Measurements from ENCODE around the gene ASB12. TPM values are rescaled to one million over a fixed set of nuclear protein-coding genes. Genes with fewer than 3 reads are reported as not detected.
"Not testable (repeated sequence)": the region's sequence is repeated elsewhere in the genome, so short reads cannot be mapped to it uniquely, and the experiment has no call there.

Gene ASB12
- under 1 TPM in 1 of 4 donors, not detected in 3; 0.38 TPM for total RNA-seq

DNA sequence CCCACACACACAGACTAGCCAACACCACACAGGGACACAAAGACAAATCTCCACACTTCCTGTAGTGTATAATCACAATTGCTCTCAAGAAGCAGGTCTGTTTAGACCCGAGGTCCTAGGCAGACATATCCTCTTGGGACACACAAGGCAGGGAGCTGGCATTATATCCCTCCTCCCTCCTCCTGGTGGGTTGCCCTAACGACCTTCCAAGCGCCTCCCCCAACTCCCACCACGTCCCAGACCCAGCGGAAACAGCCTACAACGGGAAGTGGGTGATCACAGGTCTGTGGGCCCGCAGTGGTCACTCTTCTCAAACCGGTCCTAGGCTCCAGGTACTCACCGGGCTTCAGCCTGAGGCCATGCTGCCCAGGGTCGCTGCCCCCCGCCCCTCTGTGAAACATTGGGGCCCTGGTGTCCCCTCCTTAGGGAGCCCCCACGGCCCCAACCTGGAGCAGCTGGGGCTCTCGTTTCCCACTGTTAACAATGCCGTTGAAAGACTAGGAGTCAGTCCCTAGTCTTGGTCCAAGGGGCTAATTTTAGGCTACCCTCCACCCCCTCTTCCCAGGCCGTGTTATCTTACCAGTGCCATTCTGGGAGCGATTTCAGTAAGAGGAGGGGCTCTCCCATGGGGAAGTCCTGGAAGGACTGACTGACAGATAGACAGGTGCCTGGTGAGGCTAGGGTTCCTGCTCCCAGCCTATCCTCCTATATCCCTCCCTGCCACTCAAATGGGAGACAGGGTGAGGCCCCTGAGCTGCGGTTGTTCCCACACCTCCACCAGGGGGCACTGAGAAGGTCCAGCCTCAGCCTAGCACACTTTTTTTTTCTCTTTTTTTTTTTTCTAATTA, at the start of gene ASB12:
ASB12 (minus strand) TSS at position 485 of the 848 bp plus-strand sequence. CDS start 4,957 bp downstream, outside the sequence.
- Histone ChIP-seq H3K27me3 (no peaks in the 10 kb centered on the region), H3K36me3 (no peaks in the 10 kb centered on the region), H3K27ac (no peak within 1 kb of the TSS), H3K9me3 (no peaks in the 10 kb centered on the region), H3K4me3 (no peak within 1 kb of the TSS), H3K4me1 (no peaks in the 10 kb centered on the region)
- 67% methylated on average over 17 of the region's 17 CpGs for WGBS
- DNase-seq (ENCODE audit: low spot score in 2 of 2): no peak
- TF ChIP-seq EP300 (IDR thresholded peaks at IDR 0.05) (no peak), POLR2AphosphoS5 (IDR thresholded peaks at IDR 0.05) (no peak), CTCF (IDR thresholded peaks at IDR 0.05) (no peak), POLR2A (IDR thresholded peaks at IDR 0.05) (no peak)

- no peaks in the 10 kb centered on the region for H3K9me3 ChIP-seq
- H3K27ac ChIP-seq: no peak overlapping the region
- H3K27me3 ChIP-seq: no peaks in the 10 kb centered on the region
- TF ChIP-seq EP300 (IDR thresholded peaks at IDR 0.05) (no peak), POLR2A (IDR thresholded peaks at IDR 0.05) (no peak)
- DNase-seq (ENCODE audit: low spot score in 2 of 2): no peak
- no peak overlapping the region for H3K4me3 ChIP-seq
- no peaks in the 10 kb centered on the region for H3K36me3 ChIP-seq
- no peaks in the 10 kb centered on the region for H3K4me1 ChIP-seq
Measured at GRCh38 chrX:64265265-64265664, 34.9 kb upstream of the ASB12 start.

GRCh38 chrX:64229154-64229553, 1.3 kb downstream of the ASB12 start:
- H3K4me1 ChIP-seq: no peaks in the 10 kb centered on the region

DNA sequence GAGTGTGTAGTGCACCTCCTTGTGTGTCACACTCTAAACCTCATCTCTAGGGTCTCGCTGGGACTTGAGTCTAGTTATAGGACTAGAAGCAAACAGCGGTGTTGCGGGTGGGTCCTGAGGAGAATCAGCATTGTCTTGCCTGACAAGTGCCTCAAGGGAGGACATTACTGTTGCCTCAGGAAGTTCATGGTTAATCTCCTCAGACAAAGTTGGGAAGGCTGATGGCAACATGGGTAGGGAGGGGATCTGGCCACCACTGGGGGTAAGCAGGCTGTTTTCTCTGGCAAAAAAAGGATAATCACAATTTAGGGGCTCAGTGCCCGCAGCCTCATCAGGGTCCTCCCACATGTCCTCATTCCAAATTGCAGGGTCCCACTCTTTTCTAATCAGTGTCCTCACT, 12.4 kb downstream of the ASB12 start:
- no peaks in the 10 kb centered on the region for H3K9me3 ChIP-seq
- H3K36me3 ChIP-seq: no peaks in the 10 kb centered on the region
- H3K4me1 ChIP-seq: no peaks in the 10 kb centered on the region
- H3K4me3 ChIP-seq: no peak overlapping the region
- no peak for DNase-seq (ENCODE audit: low spot score in 2 of 2)
- no peaks in the 10 kb centered on the region for H3K27me3 ChIP-seq
- no peak overlapping the region for H3K27ac ChIP-seq
- TF ChIP-seq CTCF (IDR thresholded peaks at IDR 0.05) (no peak), POLR2A (IDR thresholded peaks at IDR 0.05) (no peak), POLR2AphosphoS5 (IDR thresholded peaks at IDR 0.05) (no peak), EP300 (IDR thresholded peaks at IDR 0.05) (no peak)
- 94% methylated on average over 4 of the region's 4 CpGs for WGBS

More at GRCh38 chrX:64229154-64229553, 1.3 kb downstream of the ASB12 start:
- H3K4me3 ChIP-seq: no peak overlapping the region
- DNase-seq (ENCODE audit: low spot score in 2 of 2): no peak
- no peaks in the 10 kb centered on the region for H3K27me3 ChIP-seq
- no peaks in the 10 kb centered on the region for H3K9me3 ChIP-seq
- TF ChIP-seq POLR2AphosphoS5 (IDR thresholded peaks at IDR 0.05) (no peak), EP300 (IDR thresholded peaks at IDR 0.05) (no peak)
- WGBS: 39% methylated on average over 3 of the region's 3 CpGs
- H3K36me3 ChIP-seq: no peaks in the 10 kb centered on the region
- H3K27ac ChIP-seq: no peak overlapping the region

GRCh38 chrX:64213989-64214388, 16.4 kb downstream of the ASB12 start:
- not testable (repeated sequence) for H3K27ac ChIP-seq; H3K9me3 ChIP-seq; DNase-seq (ENCODE audit: low spot score in 2 of 2); H3K36me3 ChIP-seq; H3K27me3 ChIP-seq; H3K4me3 ChIP-seq; H3K4me1 ChIP-seq

DNA sequence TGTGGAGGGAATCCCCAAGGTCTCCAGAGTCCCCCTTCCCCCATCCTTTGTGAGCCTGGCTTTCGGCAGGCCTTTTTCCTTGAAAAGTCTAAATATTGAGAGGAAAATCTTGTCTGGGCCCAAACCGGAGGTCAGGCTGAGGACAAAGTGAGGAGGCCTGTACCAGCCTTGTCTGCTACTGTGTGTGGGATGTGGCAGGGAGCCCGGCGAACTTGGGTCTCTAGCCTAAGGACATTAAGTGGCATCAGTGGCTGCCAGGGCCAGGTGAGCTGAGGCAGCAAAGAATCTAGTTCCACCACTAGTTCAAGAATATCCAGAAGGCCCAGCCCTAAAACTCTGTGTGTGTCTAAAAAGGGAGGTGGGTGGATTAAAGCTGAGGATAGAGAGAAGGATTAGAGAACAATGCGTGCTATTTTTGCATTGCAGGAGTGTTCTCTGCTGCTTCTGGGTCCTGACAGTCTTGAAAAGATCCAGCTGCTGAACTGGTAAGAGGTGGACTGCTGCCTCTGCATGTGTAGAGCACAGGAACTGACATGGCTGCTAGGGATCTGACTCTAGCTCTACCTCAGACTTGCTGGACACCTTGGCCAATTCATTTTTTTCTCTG, 23.7 kb downstream of the ASB12 start:
- Histone ChIP-seq H3K9me3 (no peaks in the 10 kb centered on the region), H3K27me3 (no peaks in the 10 kb centered on the region), H3K36me3 (no peaks in the 10 kb centered on the region), H3K4me1 (peaks cover 13% of the 10 kb centered on the region), H3K27ac (peak overlapping the region; percentile 91), H3K4me3 (peak overlapping the region; percentile 66)
- TF ChIP-seq CTCF (IDR thresholded peaks at IDR 0.05) (no peak), POLR2AphosphoS5 (IDR thresholded peaks at IDR 0.05) (no peak), POLR2A (IDR thresholded peaks at IDR 0.05) (no peak)
- no peak for DNase-seq (ENCODE audit: low spot score in 2 of 2)
- WGBS: 41% methylated on average over 5 of the region's 5 CpGs

Data from suprapubic skin (tissue), 4 donors.